GM12872 (cell line): ENCODE data around the gene NXPH1.

Experiments used
- TF ChIP-seq, protein P1 (sequence below): IDR thresholded peaks from 3 replicates; pipeline ENCODE4 v1.5.1; 2011; ENCODE audit warnings: low read depth, mild to moderate bottlenecking, low read length, moderate library complexity; ENCODE audit not compliant: insufficient read depth

NXPH1 gene

GRCh38 chr7:8490391-8491045 lies 57.1 kb downstream of the NXPH1 start:
- TF ChIP-seq, protein P1, sequence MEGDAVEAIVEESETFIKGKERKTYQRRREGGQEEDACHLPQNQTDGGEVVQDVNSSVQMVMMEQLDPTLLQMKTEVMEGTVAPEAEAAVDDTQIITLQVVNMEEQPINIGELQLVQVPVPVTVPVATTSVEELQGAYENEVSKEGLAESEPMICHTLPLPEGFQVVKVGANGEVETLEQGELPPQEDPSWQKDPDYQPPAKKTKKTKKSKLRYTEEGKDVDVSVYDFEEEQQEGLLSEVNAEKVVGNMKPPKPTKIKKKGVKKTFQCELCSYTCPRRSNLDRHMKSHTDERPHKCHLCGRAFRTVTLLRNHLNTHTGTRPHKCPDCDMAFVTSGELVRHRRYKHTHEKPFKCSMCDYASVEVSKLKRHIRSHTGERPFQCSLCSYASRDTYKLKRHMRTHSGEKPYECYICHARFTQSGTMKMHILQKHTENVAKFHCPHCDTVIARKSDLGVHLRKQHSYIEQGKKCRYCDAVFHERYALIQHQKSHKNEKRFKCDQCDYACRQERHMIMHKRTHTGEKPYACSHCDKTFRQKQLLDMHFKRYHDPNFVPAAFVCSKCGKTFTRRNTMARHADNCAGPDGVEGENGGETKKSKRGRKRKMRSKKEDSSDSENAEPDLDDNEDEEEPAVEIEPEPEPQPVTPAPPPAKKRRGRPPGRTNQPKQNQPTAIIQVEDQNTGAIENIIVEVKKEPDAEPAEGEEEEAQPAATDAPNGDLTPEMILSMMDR, result no peak

- TF ChIP-seq, protein P1, result no peak
Measured at GRCh38 chr7:8491106-8491505, 57.7 kb downstream of the NXPH1 start.

GRCh38 chr7:8491544-8492489 lies 58.4 kb downstream of the NXPH1 start:
- TF ChIP-seq, protein P1, result no peak

DNA sequence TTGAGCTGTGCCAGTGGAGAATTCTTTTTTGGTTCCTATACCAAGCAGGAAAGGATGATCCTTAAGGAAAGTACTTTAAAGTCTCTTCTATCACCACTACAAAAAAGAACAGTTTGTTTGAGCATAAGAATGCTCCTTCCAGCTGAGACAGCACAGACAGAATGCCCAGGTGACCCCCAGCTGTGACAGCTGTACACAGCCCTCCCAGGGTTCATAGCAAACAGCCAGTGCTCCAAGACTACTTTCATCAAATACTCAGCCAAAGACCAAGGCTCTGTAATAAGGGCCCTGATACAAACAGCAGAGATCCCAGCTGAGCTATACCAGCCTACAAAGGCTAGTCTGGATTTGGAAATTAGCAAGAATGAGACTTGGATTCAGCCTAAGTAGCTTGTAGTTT lies 65.7 kb downstream of the NXPH1 start:
- TF ChIP-seq, protein P1, result no peak

GRCh38 chr7:8500286-8500685 lies 66.9 kb downstream of the NXPH1 start:
- TF ChIP-seq, protein P1, result no peak

DNA sequence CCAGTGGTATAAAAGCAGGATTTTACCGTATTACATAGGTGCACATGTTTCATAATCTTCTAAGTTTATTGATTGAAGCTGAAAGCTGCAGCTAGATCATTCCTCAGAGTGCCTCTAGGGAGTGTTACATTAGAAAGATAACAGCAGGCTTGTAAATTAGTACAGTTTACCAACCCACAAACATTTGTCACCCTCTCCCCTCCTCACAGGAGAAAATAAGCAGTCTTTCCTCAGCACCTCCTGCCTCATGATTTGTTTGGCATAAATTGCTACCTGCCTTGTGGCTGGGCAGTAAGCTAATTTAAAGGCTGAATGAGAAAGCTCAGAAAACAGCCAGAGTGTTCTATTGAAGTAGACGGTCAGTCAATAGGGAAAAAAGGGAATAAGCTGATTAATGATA lies 74.2 kb downstream of the NXPH1 start:
- TF ChIP-seq, protein P1, result no peak

GRCh38 chr7:8509621-8510020 lies 76.2 kb downstream of the NXPH1 start:
- TF ChIP-seq, protein P1, result no peak
